GM19023 (cell line): ENCODE results near the gene PACS1.
"Not testable (repeated sequence)": the region's sequence is repeated elsewhere in the genome, so short reads cannot be mapped to it uniquely, and the experiment has no call there.

Experiments used
- ATAC-seq: cut with Tn5 transposase; IDR thresholded peaks from one replicate; pipeline ENCODE4 v1.9.1; 2021; ENCODE audit warnings: mild to moderate bottlenecking, moderate library complexity; ENCODE audit not compliant: unreplicated experiment

Gene PACS1

GRCh38 chr11:66069715-66070603 is at the start of gene PACS1:
Gene PACS1, plus strand, starts transcription at chr11:66070272. Its CDS starts 215 bp downstream, at chr11:66070487.
- peak; percentile 56 for ATAC-seq

- ATAC-seq: no peak
Measured at GRCh38 chr11:66020618-66021357, 49.3 kb upstream of the PACS1 start.

GRCh38 chr11:66022401-66023185 is 47.5 kb upstream of the PACS1 start:
- ATAC-seq: peak; percentile 60

- ATAC-seq: not testable (repeated sequence)
Measured at GRCh38 chr11:66023186-66023440, 47.0 kb upstream of the PACS1 start.

- ATAC-seq: no peak
Measured at GRCh38 chr11:66026017-66026529, 44.0 kb upstream of the PACS1 start, which contains the start of gene CATSPER1. Gene CATSPER1, minus strand, starts transcription at chr11:66026479. Its CDS starts 100 bp downstream, at chr11:66026379.

GRCh38 chr11:66032957-66033735 is 36.9 kb upstream of the PACS1 start:
- ATAC-seq: no peak

- ATAC-seq: no peak
Measured at GRCh38 chr11:66035653-66036333, 34.3 kb upstream of the PACS1 start.

- ATAC-seq: no peak
Measured at GRCh38 chr11:66036334-66036710, 33.8 kb upstream of the PACS1 start.

GRCh38 chr11:66037327-66037726 is 32.7 kb upstream of the PACS1 start:
- no peak for ATAC-seq

GRCh38 chr11:66039765-66040164 is 30.3 kb upstream of the PACS1 start:
- no peak for ATAC-seq

- no peak for ATAC-seq
Measured at GRCh38 chr11:66042227-66042995, 27.7 kb upstream of the PACS1 start.

GRCh38 chr11:66042996-66043906 is 26.8 kb upstream of the PACS1 start:
- ATAC-seq: no peak

GRCh38 chr11:66044757-66045156 is 25.3 kb upstream of the PACS1 start:
- ATAC-seq: no peak

- ATAC-seq: peak; percentile 61
Measured at GRCh38 chr11:66045177-66045639, 24.9 kb upstream of the PACS1 start.

GRCh38 chr11:66046901-66047300 is 23.2 kb upstream of the PACS1 start:
- no peak for ATAC-seq

- no peak for ATAC-seq
Measured at GRCh38 chr11:66047541-66048365, 22.3 kb upstream of the PACS1 start.
